HL-60 (cell line): ENCODE measurements around the gene COX20.

ENCODE experiments used
- DNase-seq, 2 experiments: peaks; one replicate each; pipeline ENCODE4 v3.0.0-alpha.2; 2010 to 2020; ENCODE audit warnings: low read depth in 1 of 2, low spot score in 1 of 2
- H3K27ac ChIP-seq: fragments of 250-450 bp; sonication (Bioruptor Pico); replicated peaks from 2 replicates; pipeline ENCODE4 v1.5.1; 2020; ENCODE audit warnings: mild to moderate bottlenecking, moderate library complexity
- H3K27me3 ChIP-seq: fragments of 250-450 bp; sonication (Bioruptor Pico); 2 replicates; pipeline ENCODE4 v1.5.1; 2021; ENCODE audit warnings: mild to moderate bottlenecking, moderate library complexity; ENCODE audit not compliant: insufficient read depth, poor library complexity, severe bottlenecking
- H3K4me3 ChIP-seq: replicated peaks from 2 replicates; pipeline ENCODE4 v1.5.1; 2011; ENCODE audit warnings: mild to moderate bottlenecking, control low read depth, low read length; ENCODE audit not compliant: insufficient read depth
- CTCF ChIP-seq: IDR thresholded peaks from one replicate; pipeline ENCODE4 v1.5.1; 2011; ENCODE audit warnings: low read length, control low read depth, inconsistent platforms; ENCODE audit not compliant: insufficient read depth
- GABPA ChIP-seq: IDR thresholded peaks from 2 replicates; pipeline ENCODE4 v1.6.1; 2012; ENCODE audit warnings: low read depth
- POLR2AphosphoS5 ChIP-seq: IDR thresholded peaks from 2 replicates; pipeline ENCODE4 v1.6.1; 2012; ENCODE audit warnings: low read depth
- REST ChIP-seq: IDR thresholded peaks from 2 replicates; pipeline ENCODE4 v1.6.1; 2012; ENCODE audit warnings: low read depth; ENCODE audit not compliant: insufficient replicate concordance
- SPI1 ChIP-seq: IDR thresholded peaks from 2 replicates; pipeline ENCODE4 v1.6.1; 2012; ENCODE audit warnings: low read depth, mild to moderate bottlenecking, borderline replicate concordance

Gene COX20

GRCh38 chr1:244868484-244869363, 33.3 kb downstream of the COX20 start:
- Histone ChIP-seq H3K27me3 (no peaks in the 10 kb centered on the region), H3K4me3 (no peak overlapping the region), H3K27ac (no peak overlapping the region)
- no peak for TF ChIP-seq POLR2AphosphoS5
- no peak for TF ChIP-seq CTCF
- no peak for TF ChIP-seq SPI1
- no peak for TF ChIP-seq REST
- TF ChIP-seq GABPA: no peak
- no peak for DNase-seq

GRCh38 chr1:244869364-244869827, 33.9 kb downstream of the COX20 start:
- Histone ChIP-seq H3K27ac (no peak overlapping the region), H3K27me3 (no peaks in the 10 kb centered on the region), H3K4me3 (no peak overlapping the region)
- DNase-seq: no peak
- TF ChIP-seq GABPA: no peak
- no peak for TF ChIP-seq POLR2AphosphoS5
- no peak for TF ChIP-seq REST
- no peak for TF ChIP-seq CTCF
- TF ChIP-seq SPI1: no peak

- Histone ChIP-seq H3K27ac (no peak overlapping the region), H3K27me3 (no peaks in the 10 kb centered on the region), H3K4me3 (no peak overlapping the region)
- no peak for TF ChIP-seq SPI1
- TF ChIP-seq CTCF: no peak
- TF ChIP-seq REST: no peak
- TF ChIP-seq GABPA: no peak
- TF ChIP-seq POLR2AphosphoS5: no peak
- DNase-seq: no peak
Observed at GRCh38 chr1:244869950-244870349, 34.5 kb downstream of the COX20 start.
